NOMO-1 treated with DMSO at 0.1 percent for 48 hours (cell line): Measurements from ENCODE around the gene ASGR2.
"Not testable (repeated sequence)": the region's sequence is repeated elsewhere in the genome, so short reads cannot be mapped to it uniquely, and the experiment has no call there.

Experiments
- DNase-seq: peaks from one replicate; lab custom pipeline; 2025; ENCODE audit not compliant: unreplicated experiment; lab: John Stamatoyannopoulos, UW

Gene ASGR2

DNA sequence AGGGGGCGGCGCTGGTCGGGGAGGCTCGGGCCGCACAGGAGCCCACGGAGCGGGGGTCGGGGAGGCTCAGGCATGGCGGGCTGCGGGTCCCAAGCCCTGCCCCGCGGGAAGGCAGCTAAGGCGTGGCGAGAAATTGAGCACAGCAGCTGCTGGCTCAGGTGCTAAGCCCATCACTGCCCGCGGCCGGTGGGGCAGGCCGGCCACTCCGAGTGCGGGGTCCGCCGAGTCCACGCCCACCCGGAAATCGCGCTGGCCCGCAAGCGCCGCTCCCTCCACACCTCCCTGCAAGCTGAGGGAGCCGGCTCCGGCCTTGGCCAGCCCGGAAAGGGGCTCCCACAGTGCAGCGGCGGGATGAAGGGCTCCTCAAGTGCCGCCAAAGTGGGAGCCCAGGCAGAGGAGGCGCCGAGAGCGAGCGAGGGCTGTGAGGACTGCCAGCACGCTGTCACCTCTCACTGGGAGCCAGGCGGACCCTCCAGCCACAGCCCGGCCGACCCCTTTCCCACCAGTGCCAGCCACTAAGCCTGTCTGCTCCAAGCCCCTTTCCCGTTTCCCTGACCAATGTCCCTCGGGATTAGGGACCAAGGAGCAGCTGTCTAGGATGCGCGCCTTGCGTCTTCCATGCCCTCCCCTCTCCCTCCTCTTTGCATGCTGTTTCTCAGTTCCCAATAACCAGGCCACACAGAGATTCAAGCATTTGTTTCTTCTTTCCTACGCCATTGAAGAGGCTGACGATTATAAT, 13.8 kb downstream of the ASGR2 start:
- not testable (repeated sequence) for DNase-seq

DNA sequence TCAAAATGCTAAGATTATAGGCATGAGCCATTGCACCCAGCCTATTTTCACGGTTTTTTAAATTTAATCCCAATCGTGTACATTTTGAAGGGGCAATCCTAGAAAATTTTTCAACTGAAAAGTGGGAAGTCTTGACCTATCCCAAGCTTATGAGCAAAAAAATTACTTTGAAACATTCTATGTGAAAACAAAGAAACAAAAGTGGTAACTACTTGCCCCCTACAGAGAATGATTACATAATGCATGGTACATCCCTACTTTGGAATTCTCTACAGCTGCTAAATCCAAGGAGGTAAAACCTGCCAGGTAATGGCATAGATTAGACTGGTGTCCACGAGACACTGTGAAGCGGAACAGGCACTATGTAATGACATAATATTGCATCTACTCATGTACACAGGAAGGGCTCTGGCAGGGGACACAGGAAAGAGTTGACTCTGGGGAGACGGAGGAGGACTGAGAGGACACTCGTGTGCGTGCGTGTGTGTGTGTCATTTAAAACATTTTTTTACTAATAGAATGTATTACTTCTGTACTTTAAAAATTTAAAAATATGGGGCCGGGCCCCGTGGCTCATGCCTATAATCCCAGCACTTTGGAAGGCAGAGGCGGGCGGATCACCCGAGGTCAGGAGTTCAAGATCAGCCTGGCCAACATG, 15.7 kb downstream of the ASGR2 start:
- no peak for DNase-seq

DNA sequence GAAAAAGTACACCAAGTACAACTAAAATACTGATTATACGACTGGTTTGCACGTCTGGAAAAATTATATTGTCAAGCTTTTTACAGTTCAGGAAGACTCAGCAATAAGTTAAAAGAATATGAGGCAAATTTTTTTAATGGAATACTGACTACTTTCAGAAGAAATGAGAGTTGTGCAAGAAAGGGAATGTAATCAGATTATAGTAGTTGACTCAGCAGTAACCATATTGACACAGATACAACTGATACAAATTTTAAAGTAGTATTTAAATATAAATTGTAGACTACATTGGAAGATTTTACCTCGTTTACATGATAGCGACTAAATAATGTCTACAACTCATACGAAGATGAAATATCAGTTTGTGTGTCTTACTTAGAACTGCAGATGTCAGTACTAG, 16.7 kb downstream of the ASGR2 start:
- DNase-seq, result no peak

DNA sequence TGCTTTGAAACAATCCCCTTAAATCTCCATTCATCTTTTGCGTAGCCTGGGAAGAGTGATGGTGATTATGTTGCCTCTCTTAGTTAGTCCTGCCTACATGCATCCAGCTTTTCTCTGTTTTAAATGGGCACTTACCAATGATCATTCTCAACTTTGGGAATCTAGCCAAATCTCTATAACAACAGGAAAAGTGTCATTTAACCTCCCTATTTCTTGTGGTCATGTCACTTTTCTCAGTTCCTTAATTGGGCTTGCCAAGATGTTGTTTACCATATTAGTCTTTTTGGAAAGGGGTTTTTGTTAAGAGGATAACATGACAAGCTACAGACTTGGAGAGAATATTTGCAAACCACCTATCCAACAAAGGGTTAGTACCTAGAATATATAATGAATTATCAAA, 19.0 kb downstream of the ASGR2 start:
- peak; percentile 71 for DNase-seq

DNA sequence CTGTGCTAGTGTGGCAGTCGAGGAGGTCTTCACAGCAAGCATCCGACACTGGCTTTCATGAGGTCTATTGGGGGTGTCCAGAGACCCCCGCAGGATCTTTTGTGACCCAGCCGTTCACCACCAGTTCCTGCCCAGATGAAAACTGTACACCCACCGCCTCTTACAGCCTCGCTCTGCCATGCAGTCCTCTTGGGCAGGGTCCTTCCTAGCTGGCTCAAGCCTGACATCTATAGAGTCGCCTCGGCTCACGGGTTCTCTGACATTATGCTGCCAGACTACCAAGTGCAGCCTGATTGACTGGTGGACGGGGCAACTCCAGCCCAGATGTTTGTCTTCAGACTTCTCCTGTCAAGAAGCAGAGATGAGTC, 20.0 kb downstream of the ASGR2 start:
- DNase-seq, result no peak

DNA sequence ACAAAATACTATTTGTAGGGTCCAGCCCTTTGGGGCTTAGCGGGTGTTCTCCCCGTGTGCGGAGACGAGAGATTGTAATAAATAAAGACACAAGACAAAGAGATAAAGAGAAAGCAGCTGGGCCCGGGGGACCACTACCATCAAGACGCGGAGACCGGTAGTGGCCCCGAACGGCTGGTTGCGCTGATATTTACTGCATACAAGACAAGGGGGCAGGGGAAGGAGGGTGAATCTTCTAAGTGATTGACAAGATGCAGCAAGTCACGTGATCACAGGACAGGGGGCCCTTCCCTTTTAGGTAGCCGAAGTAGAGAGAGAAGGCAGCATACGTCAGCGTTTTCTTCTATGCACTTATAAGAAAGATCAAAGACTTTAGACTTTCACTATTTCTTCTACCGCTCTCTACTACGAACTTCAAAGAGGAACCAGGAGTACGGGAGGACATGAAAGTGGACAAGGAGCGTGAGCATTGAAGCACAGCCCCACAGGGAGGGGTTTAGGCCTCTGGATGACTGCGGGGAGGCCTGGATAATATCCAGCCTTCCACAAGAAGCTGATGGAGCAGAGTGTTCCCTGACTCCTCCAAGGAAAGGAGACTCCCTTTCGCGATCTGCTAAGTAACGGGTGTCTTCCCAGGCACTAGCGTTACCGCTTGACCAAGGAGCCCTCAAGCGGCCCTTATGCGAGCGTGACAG, 23.2 kb downstream of the ASGR2 start:
- DNase-seq, result not testable (repeated sequence)

DNA sequence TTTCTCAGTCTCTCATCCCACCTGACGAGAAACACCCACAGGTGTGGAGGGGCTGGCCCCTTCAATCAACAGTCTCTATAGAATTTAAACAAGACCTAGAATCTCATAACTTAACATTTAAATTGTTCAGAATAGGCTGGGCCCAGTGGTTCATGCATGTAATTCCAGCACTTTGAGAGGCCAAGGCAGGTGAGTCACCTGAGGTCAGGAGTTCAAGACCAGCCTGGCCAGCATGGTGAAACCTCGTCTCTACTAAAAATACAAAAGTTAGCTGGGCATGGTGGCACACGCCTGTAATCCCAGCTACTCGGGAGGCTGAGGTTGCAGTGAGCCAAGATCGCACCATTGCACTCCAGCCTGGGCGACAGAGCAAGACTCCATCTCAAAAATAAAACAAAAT, 25.1 kb downstream of the ASGR2 start:
- not testable (repeated sequence) for DNase-seq

DNA sequence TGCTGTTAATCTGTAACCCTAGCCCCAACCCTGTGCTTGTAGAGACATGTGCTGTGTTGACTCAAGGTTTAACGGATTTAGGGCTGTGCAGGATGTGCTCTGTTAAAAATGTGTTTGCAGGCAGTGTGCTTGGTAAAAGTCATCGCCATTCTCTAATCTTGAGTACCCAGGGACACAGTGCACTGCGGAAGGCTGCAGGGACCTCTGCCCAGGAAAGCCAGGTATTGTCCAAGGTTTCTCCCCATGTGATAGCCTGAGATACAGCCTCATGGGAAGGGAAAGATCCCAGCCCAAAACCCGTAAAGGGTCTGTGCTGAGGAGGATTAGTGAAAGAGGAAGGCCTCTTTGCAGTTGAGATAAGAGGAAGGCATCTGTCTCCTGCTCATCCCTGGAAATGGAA, 26.2 kb downstream of the ASGR2 start:
- DNase-seq, result not testable (repeated sequence)

DNA sequence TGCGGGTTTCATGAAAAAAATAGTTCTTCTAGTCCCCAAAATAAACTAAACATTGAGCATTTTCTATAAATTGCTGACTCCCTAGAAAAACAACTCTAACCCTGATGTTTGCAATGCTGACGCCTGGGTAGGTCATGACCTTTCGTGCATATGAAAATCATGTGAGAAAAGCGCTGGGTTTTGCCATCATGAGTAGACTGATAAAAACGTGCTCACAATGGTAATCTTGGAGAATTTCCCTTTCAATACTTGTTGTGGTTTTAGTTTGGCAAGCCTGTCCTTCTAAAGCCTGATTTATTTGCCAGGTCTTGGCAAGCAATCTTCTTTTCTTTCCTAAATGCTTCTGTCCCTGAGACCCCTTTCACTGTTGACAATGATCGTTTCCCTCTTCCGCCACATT, 30.5 kb downstream of the ASGR2 start:
- no peak for DNase-seq

DNA sequence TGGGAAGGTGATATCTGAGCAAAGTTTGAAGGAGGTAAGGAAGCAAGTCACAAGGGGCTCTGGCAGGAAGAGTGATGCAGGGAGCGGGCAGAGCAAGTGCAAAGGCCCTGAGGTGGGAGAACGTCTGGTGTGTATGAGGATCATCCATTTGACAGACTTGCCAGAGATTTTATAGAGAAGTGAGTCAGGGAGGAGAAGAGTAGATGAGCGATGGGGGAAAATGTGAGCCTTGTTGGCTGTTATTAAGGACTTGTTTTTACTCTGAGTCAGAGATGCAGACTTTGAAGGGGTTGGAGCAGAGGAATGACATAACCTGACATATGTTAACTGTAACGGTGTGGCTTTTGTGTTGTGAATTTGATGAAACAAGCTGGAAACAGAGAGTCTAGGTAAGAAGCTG, 31.0 kb downstream of the ASGR2 start:
- no peak for DNase-seq

DNA sequence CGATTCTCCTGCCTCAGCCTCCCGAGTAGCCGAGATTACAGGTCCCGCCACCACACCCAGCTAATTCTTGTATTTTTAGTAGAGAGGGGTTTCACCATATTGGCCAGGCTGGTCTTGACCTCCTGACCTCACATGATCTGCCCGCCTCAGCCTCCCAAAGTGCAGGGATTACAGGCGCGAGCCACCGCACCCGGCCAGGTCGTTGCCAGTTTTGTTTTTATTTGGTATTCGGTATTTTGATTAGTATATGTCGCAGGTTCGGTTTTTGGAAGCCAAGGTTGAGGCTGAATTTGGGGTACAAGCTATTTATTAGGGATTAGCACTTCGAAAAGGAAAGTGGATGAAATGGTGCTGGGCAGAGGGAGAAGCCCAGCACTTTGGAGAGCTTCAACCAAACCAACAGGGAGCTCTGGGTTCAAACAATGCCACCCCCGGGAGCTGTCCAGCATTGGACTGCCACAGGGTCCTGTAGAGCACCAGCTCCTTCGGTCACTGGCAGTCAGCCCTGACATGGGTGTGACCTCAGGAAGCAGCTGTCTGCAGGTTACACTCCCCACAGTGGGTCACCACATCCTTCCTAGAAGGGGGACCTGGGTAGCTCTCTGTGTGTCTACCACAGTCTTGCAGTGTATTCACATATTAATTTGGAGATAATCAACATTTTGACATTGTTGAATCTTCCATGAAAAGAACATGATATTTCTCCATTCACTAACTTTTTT, 33.1 kb downstream of the ASGR2 start:
- DNase-seq, result peak; percentile 27

DNA sequence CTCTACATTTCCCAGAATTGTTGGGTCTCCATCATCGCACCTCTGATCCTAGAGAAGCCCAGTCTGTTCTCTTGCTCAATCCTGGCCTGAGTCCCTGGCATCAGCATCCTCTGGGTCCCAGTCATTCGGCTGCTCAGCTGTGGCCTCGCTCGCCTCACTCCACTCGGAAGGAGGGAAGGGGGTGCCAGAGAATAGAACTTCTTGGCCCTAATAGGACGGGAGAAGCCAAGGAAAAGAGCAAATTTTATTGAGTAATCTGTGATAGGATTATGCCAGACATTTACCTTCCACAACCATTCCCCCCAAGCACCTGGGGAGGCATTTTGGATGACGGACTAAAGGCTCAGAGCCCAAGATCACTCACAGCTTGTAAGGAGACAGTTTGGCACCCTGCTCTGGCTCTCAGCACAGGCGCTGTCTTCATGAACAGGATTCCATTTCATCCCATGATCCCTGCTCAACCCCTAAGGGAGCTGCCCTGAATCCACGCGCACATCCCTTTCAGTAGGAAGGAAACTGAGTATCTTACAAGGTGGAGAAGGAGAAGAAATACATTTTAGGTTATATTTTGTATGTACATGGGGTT, 34.1 kb downstream of the ASGR2 start:
- no peak for DNase-seq

DNA sequence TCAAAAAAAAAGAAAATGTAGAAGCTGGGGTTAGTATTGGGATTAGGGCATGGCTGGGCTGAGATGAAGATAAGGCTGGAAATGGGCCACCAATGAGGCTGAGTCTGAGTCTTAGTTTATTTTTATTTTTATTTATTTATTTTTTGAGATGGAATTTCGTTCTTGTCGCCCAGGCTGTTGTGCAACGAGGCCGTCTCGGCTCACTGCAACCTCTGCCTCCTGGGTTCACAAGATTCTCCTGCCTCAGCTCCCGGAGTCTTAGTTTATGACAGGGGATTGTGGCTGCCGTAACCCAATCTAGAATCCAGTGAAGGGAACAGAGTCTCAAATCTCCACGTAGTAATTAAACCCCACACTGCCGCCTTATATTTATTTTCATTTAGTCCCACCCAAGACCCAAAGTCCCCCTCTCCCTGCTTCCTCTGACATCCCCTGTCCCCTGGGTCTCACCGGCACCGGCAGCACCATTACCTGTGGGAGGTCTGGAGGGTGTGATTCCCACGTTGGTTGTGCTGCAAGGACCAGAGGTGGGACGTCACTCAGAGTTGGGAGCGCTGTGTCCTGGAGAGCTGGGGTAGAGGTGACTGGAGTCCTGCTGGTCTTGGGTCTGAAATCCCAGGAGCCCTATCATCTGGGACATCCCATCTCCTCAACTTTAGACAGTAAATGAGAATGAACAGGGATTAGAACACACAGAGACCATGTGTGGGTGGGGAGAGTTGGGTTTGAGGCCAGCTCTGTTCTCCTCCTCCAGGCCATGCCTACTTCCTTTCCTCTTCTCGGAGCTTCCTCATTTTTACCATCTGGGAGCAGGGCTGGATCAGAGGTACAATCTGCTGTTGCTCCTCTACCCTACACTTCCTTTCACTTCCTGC, 34.8 kb downstream of the ASGR2 start, which contains the start of gene CLEC10A:
Gene CLEC10A, minus strand, starts transcription at position 671 of the 875 bp plus-strand sequence. CDS start 1,439 bp downstream, outside the sequence.
- peak; percentile 23 for DNase-seq

DNA sequence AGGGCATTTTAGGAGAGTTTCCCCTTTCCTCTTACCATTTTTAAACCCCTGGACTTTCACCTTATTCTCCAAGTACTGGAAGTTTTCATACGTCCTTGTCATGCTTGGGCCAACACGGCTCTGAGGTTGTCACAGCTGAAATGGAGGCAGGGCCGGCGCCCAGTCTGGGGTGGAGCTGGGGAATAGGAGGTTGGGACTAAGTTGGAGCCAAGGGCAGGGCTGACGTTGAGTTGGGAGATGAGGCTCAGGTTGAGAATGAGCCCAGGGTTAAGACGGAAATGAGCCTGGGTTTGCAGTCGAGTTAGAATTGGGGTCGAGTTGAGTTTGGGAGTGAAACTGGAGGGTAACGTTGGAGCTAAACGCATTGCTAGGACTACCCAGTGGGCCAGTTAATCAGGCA, 35.9 kb downstream of the ASGR2 start:
- DNase-seq, result no peak

DNA sequence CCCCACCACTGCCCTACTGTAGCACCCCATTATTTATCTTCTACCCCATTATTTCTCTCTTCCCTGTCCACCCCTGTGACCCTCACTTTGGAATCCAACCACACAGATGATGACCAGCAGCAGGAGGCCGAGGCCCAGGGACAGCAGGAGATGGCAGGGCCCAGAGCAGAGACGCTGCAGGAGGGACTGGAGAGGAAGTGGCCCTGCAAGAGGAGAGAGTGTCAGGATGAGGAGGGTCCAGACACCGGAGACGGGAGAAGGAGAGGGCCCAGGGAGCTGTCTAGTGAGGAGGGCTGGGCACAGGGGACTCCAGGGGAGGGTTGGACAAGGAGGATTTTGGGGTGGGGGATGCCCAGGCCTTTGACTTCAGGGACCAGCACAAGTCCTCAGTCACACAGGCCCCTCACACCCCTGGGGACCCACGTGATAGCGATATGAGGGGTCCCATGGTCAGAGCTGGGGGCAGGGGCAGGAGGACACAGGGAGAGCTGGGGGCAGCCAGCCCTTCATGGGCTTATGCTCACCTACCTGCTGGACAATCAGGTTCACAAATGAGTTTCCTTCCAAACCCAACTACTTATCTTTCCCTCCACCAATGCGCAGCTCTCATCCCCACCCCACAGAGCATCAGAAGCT, 36.6 kb downstream of the ASGR2 start:
- no peak for DNase-seq

DNA sequence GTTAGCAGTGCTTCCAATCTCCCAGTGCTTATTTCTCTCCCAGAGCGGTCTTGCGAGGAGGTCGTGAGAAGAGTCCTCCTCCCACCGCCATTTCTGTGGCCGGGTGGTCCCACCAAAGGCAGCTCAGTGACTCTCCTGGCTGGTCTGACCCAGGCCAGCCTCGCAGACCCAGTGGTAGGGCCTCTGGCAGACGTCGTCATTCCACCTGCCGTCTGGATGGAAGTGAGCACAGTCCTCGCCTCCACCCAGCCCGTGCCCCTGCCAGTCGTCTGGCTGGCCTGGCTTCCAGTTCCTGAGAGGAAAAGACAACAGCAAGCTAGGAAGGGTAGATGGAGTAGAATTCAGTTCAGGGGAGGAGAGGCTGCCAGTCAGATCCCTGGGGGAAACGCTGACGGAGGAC, 39.7 kb downstream of the ASGR2 start:
- no peak for DNase-seq

DNA sequence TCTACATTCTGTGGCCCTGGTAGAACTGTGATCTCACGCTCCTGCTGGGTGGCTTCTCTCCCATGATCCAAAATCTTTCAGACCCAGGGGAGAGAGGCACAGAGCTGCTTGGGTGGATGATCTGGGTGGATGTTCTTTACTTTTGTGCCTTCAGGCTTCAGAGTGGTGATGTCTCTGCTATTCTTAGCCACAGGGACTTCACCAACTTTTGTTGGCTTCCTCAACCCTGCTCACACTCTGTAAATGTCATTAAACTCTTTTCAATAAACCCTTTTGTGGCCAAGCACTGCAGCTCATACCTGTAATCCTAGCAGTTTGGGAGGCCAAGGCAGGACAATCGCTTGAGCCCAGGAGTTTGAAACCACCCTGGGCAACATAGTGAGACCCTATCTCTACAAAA, 42.2 kb downstream of the ASGR2 start:
- no peak for DNase-seq

DNA sequence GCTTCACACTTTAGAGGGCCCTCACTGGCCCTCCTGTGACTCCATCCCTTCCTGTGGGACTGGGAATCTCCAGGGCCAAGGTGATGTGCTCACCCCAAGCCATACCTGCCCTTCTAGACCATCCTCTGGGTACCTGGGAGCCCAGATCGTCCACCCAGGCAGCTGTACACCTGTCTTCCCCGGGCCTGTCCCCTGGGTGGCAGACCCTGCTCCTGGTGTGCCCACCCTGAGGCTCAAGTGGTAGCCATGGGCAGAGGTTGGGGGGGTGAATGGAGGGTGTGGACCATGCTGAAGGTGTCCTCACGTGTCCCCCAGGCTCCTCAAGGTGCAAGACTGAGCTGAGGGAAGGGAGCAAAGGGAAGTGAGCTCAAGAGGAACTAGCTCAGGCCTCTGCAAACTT, 43.9 kb downstream of the ASGR2 start:
- DNase-seq, result no peak

DNA sequence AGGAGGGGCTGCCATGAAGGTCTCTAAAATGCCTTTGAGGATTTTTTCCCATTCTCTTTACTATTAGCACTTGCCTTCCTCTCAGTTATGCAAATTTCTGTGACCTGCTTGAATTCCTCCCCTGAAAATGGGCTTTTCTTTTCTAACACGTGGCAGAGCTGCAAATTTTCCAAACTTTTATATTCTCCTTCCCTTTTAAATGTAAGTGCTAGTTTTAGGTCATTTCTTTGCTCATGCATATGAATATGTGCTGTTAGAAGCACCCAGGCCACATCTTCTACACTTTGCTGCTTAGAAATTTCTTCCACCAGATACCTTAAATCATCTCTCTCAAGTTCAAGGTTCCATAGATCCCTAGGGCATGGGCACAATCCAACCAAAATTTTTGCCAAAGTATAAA, 46.4 kb downstream of the ASGR2 start:
- DNase-seq, result no peak

DNA sequence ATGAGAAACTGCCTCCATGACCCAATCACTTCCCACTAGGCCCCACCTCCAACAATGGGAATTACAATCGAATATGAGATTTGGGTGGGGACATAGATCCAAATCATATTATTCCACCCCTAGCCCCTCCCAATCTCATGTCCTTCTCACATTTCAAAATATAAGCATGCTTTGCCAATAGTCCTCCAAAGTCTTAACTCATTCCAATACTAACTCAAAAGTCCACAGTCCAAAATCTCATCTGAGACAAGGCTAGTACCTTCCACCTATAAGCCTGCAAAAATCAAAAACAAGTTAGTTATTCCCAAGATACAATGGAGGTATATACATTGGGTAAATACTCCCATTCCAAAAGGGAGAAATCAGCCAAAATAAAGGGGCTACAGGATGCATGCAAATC, 47.4 kb downstream of the ASGR2 start:
- DNase-seq, result no peak
